Colonic mucosa (tissue), 4 donors: ENCODE data around the gene LPGAT1. TPM values are rescaled to one million over a fixed set of nuclear protein-coding genes. Genes with fewer than 3 reads are reported as not detected.

Experiments used
- DNase-seq: peaks from one replicate; pipeline ENCODE4 v3.0.0-alpha.2; 2020
- H3K27ac ChIP-seq: fragments of 200-600 bp; one replicate; pipeline ENCODE4 v1.8.0; 2021
- H3K27me3 ChIP-seq: fragments of 200-600 bp; one replicate; pipeline ENCODE4 v1.8.0; 2021
- H3K36me3 ChIP-seq: fragments of 200-600 bp; one replicate; pipeline ENCODE4 v1.8.0; 2021
- H3K4me1 ChIP-seq: fragments of 200-600 bp; one replicate; pipeline ENCODE4 v1.8.0; 2021; ENCODE audit warnings: mild to moderate bottlenecking
- H3K4me3 ChIP-seq: fragments of 200-600 bp; one replicate; pipeline ENCODE4 v1.8.0; 2021
- H3K9ac ChIP-seq, 2 donors: one replicate each; pipeline ENCODE4 v1.7.0; 2013; ENCODE audit warnings: control low read depth in 2 of 2, low read depth in 2 of 2, low read length in 2 of 2
- H3K9me3 ChIP-seq: fragments of 200-600 bp; one replicate; pipeline ENCODE4 v1.8.0; 2021
- CTCF ChIP-seq: fragments of 200-600 bp; IDR thresholded peaks from one replicate; pipeline ENCODE4 v1.8.0; 2022; ENCODE audit warnings: antibody characterized with exemption, mild to moderate bottlenecking
- intact Hi-C: fragments of 100-400 bp; cut with DNase I; formaldehyde crosslinking; loops from one replicate; pipeline ENCODE4 v1.14.1; 2022
- total RNA-seq, 2 donors: library from RNA; stranded (reverse); fragmentation: NEBNext Ultra II Directional in 1 of 2; extraction: Animal tissue kit (Norgen Biotek cat#: 25700) in 1 of 2; gene quantifications; one replicate each; pipeline ENCODE4 v1.2.1, GENCODE V29; 2021
- donor health status: healthy.
- donor health status: DM: no; HTN: no; CAD: no.
- donor health status: DM: no; HTN: no; CAD: no.

Gene LPGAT1
- total RNA-seq, 2 donors from 2014 or later, result 44.2 to 50.8 TPM

DNA sequence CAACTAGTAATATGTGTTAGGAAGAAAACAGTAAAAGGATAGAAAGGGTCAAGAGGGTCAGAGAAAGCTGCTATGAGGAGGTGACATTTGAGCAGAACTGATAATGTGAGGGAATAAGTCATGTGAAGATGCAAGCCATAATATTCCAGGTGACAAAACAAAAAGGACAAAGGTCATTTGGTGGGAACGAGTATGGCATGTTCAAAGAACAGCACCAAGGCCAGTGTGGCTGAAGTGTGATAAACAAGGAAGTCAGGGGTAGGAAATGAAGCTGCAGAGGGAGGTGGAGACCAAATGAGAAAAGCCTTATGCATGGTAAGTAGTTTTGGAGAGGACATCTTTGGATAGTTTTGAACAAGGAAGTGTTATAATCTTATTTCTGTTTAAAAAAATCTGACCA is 46.7 kb downstream of the LPGAT1 start:
- DNase-seq, result peak; percentile 55
- H3K27ac ChIP-seq, result no peak overlapping the region

GRCh38 chr1:211783266-211783665 is 47.3 kb downstream of the LPGAT1 start:
- Histone ChIP-seq H3K4me3 (no peak overlapping the region), H3K27me3 (no peaks in the 10 kb centered on the region), H3K27ac (no peak overlapping the region), H3K4me1 (no peaks in the 10 kb centered on the region), H3K9me3 (no peaks in the 10 kb centered on the region), H3K36me3 (no peaks in the 10 kb centered on the region), H3K9ac (no peak overlapping the region)
- intact Hi-C loops, result no loop called here
- no peak for DNase-seq
- no peak for TF ChIP-seq CTCF

More for the DNA sequence above, 46.7 kb downstream of the LPGAT1 start:
- H3K4me1 ChIP-seq, result no peaks in the 10 kb centered on the region
- H3K36me3 ChIP-seq, result no peaks in the 10 kb centered on the region
- H3K9me3 ChIP-seq, result no peaks in the 10 kb centered on the region
- no peak overlapping the region for H3K4me3 ChIP-seq
- no peaks in the 10 kb centered on the region for H3K27me3 ChIP-seq
- intact Hi-C loops, result no loop called here
- no peak overlapping the region for H3K9ac ChIP-seq
- TF ChIP-seq CTCF, result no peak

DNA sequence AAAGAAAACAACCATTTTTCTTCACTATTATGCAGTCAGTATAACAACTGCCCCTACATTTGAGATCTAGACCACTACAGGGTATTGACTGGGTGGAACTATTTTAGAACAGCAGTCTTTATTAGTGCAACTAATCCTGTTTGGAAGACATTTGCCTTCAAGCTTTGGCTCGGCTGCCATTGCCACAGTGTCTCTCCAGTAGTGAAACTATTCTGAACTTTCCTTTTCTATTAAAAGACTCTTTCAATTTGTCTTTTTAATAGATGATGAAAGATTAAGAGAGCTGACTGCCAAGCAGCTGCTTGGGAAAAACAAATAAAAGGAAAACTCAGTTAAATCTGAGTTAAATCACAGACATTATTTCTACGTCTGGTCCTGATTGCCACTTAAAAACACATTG is 49.3 kb downstream of the LPGAT1 start:
- intact Hi-C loops, result no loop called here
- no peaks in the 10 kb centered on the region for H3K9me3 ChIP-seq
- H3K27me3 ChIP-seq, result no peaks in the 10 kb centered on the region
- H3K36me3 ChIP-seq, result no peaks in the 10 kb centered on the region
- no peak overlapping the region for H3K27ac ChIP-seq
- TF ChIP-seq CTCF, result no peak
- no peak for DNase-seq
- no peak overlapping the region for H3K9ac ChIP-seq
- no peak overlapping the region for H3K4me3 ChIP-seq
- H3K4me1 ChIP-seq, result no peaks in the 10 kb centered on the region

- TF ChIP-seq CTCF, result no peak
- Histone ChIP-seq H3K36me3 (no peaks in the 10 kb centered on the region), H3K9me3 (no peaks in the 10 kb centered on the region), H3K27ac (no peak overlapping the region), H3K27me3 (no peaks in the 10 kb centered on the region), H3K4me3 (no peak overlapping the region), H3K9ac (no peak overlapping the region), H3K4me1 (no peaks in the 10 kb centered on the region)
- DNase-seq, result no peak
- intact Hi-C loops, result no loop called here
Observed at GRCh38 chr1:211775170-211775569, 55.4 kb downstream of the LPGAT1 start.

DNA sequence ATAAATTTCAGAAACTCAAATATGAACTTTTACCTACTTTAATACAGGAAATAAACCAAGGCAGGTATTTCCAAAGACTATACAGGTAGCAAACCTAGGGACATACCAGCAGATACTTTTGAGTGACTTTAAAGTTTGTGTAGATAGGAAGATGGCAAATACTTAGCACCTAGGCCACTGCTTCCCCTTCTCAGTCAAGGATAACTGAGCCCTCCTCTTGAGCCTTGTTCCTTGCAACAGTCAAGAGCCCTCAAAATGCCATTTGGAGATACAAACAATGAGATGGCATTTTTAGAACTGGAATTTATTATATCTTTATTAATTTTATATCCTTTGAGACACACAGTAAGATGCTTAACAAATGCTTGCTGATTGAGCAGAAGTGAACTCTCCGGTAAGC is 65.9 kb downstream of the LPGAT1 start:
- DNase-seq, result no peak

More for the DNA sequence above, 65.9 kb downstream of the LPGAT1 start:
- Histone ChIP-seq H3K9ac (no peak overlapping the region), H3K36me3 (no peaks in the 10 kb centered on the region), H3K4me1 (no peaks in the 10 kb centered on the region), H3K27ac (no peak overlapping the region), H3K9me3 (no peaks in the 10 kb centered on the region), H3K4me3 (no peak overlapping the region), H3K27me3 (no peaks in the 10 kb centered on the region)
- no peak for TF ChIP-seq CTCF
- intact Hi-C loops, result no loop called here
